Measurements from ENCODE around the gene SERPINI2.

SERPINI2 gene

GRCh38 chr3:167473863-167474262, at the start of gene SERPINI2:
Gene SERPINI2 (minus strand): TSS chr3:167474042. CDS start chr3:167471834, 2,208 bp downstream.
- DNase-seq, result no peak

- DNase-seq, result no peak
Measured at GRCh38 chr3:167521006-167521355, 47.1 kb upstream of the SERPINI2 start.

GRCh38 chr3:167520266-167521005, 46.6 kb upstream of the SERPINI2 start:
- DNase-seq, result no peak

GRCh38 chr3:167507954-167508353, 34.1 kb upstream of the SERPINI2 start:
- no peak for DNase-seq

GRCh38 chr3:167502401-167502800, 28.6 kb upstream of the SERPINI2 start:
- DNase-seq, result no peak

- DNase-seq, result no peak
Measured at GRCh38 chr3:167501941-167502340, 28.1 kb upstream of the SERPINI2 start.

GRCh38 chr3:167497903-167498302, 24.1 kb upstream of the SERPINI2 start:
- no peak for DNase-seq

GRCh38 chr3:167493244-167493643, 19.4 kb upstream of the SERPINI2 start:
- DNase-seq, result no peak

GRCh38 chr3:167491621-167492020, 17.8 kb upstream of the SERPINI2 start:
- no peak for DNase-seq

- no peak for DNase-seq
Measured at GRCh38 chr3:167489571-167489970, 15.7 kb upstream of the SERPINI2 start.

- DNase-seq, result no peak
Measured at GRCh38 chr3:167487556-167487955, 13.7 kb upstream of the SERPINI2 start.

GRCh38 chr3:167484551-167484950, 10.7 kb upstream of the SERPINI2 start:
- DNase-seq, result no peak

- DNase-seq, result no peak
Measured at GRCh38 chr3:167483708-167484475, 10.1 kb upstream of the SERPINI2 start.

- DNase-seq, result no peak
Measured at GRCh38 chr3:167481164-167481563, 7.3 kb upstream of the SERPINI2 start.

GRCh38 chr3:167480748-167481147, 6.9 kb upstream of the SERPINI2 start:
- DNase-seq, result no peak

GRCh38 chr3:167469381-167469780, 4.5 kb downstream of the SERPINI2 start:
- DNase-seq, result no peak

- peak; percentile 40 for DNase-seq
Measured at GRCh38 chr3:167467848-167468611, 5.8 kb downstream of the SERPINI2 start.

GRCh38 chr3:167466966-167467365, 6.9 kb downstream of the SERPINI2 start:
- no peak for DNase-seq

GRCh38 chr3:167456157-167456799, 17.6 kb downstream of the SERPINI2 start:
- no peak for DNase-seq

- no peak for DNase-seq
Measured at GRCh38 chr3:167453815-167454214, 20.0 kb downstream of the SERPINI2 start.

- no peak for DNase-seq
Measured at GRCh38 chr3:167451282-167451681, 22.6 kb downstream of the SERPINI2 start.

- no peak for DNase-seq
Measured at GRCh38 chr3:167450675-167451074, 23.2 kb downstream of the SERPINI2 start.

- no peak for DNase-seq
Measured at GRCh38 chr3:167450195-167450594, 23.6 kb downstream of the SERPINI2 start.
